Endothelial cell (in vitro differentiated cells): ENCODE results near the gene IGF2. TPM values are rescaled to one million over a fixed set of nuclear protein-coding genes. Genes with fewer than 3 reads are reported as not detected.

Source experiments
- DNase-seq: peaks from one replicate; pipeline ENCODE4 v3.0.0; 2021; ENCODE audit warnings: low spot score
- H3K27ac Mint-ChIP-seq: one replicate; pipeline ENCODE4 v1.8.0; 2021; ENCODE audit warnings: mixed read lengths, inconsistent platforms; ENCODE audit not compliant: unreplicated experiment
- H3K27me3 Mint-ChIP-seq: one replicate; pipeline ENCODE4 v1.8.0; 2021; ENCODE audit warnings: mild to moderate bottlenecking, moderate library complexity, mixed read lengths, inconsistent platforms; ENCODE audit not compliant: unreplicated experiment
- H3K36me3 Mint-ChIP-seq: one replicate; pipeline ENCODE4 v1.8.0; 2021; ENCODE audit warnings: mild to moderate bottlenecking, low read depth, mixed read lengths, inconsistent platforms; ENCODE audit not compliant: unreplicated experiment
- H3K4me1 Mint-ChIP-seq: one replicate; pipeline ENCODE4 v1.8.0; 2021; ENCODE audit warnings: mild to moderate bottlenecking, mixed read lengths, inconsistent platforms; ENCODE audit not compliant: unreplicated experiment
- H3K4me3 Mint-ChIP-seq: one replicate; pipeline ENCODE4 v1.8.0; 2021; ENCODE audit warnings: mild to moderate bottlenecking, mixed read lengths, inconsistent platforms; ENCODE audit not compliant: unreplicated experiment
- H3K9me3 Mint-ChIP-seq: one replicate; pipeline ENCODE4 v1.8.0; 2021; ENCODE audit warnings: mixed read lengths, inconsistent platforms; ENCODE audit not compliant: unreplicated experiment
- CTCF ChIP-seq: fragments of 200-600 bp; sonication (generic); IDR thresholded peaks from one replicate; pipeline ENCODE4 v1.5.0; 2021; ENCODE audit warnings: antibody characterized with exemption; ENCODE audit not compliant: unreplicated experiment
- total RNA-seq: library from RNA; stranded (reverse); fragmentation: NEBNext Ultra II Directional; extraction: Animal tissue kit (Norgen Biotek cat#: 25700); gene quantifications from one replicate; pipeline ENCODE4 v1.2.1, GENCODE V29; 2021; ENCODE audit not compliant: unreplicated experiment

IGF2 gene
- total RNA-seq, 1 donor from 2014 or later = 2.1 TPM

DNA sequence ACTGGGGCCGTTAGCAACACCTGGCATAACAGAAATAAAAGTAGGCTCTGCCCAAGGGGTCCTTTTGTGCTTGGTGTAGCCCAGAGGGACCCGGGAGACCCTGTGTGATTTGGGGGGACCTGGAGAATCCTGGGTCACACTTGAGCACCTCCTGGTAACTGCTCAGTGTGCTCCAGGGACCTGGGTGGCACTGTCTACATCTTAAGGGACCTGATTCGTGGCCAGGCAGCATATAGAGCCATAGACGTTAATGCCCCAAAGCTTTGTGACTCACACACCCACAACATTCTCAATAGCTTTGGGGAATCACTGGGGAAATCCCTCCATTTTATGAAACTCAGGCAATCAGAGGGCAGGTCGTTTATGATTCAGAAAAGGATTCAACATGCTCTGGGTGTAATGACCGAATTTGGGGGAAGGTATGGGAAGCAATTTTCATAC, 3.6 kb upstream of the IGF2 start:
- peaks cover 3% of the 10 kb centered on the region for H3K4me1 Mint-ChIP-seq
- H3K9me3 Mint-ChIP-seq = no peaks in the 10 kb centered on the region
- no peak overlapping the region for H3K4me3 Mint-ChIP-seq
- no peak for TF ChIP-seq CTCF
- DNase-seq = no peak
- peaks cover 30% of the 10 kb centered on the region for H3K27me3 Mint-ChIP-seq
- H3K27ac Mint-ChIP-seq = no peak overlapping the region
- H3K36me3 Mint-ChIP-seq = no peaks in the 10 kb centered on the region

DNA sequence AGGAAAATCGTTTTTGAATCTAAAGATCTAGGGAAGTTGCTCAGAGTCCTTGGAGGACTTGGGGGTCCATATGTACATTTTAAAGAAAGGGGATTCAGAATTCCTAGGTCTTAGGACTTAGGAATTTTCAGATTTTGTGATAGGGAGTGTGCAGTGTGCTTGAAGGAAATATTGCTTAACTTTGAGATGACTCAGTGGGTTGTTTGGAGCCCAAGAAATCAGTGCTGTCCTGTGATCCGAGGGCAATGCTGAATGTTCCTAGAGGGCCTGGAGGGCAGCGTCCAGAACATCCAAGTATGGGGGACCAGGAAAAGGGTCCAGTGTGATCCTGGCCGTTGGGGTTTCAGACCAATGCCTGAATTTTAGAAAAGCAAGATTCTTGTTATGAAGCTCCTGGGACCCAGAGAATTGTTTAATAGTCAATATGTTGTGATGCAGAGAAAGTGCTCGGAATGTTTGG, 3.1 kb upstream of the IGF2 start:
- H3K27me3 Mint-ChIP-seq = peaks cover 30% of the 10 kb centered on the region
- H3K9me3 Mint-ChIP-seq = no peaks in the 10 kb centered on the region
- no peak for TF ChIP-seq CTCF
- H3K27ac Mint-ChIP-seq = no peak overlapping the region
- no peaks in the 10 kb centered on the region for H3K36me3 Mint-ChIP-seq
- no peak for DNase-seq
- H3K4me1 Mint-ChIP-seq = peaks cover 3% of the 10 kb centered on the region
- H3K4me3 Mint-ChIP-seq = no peak overlapping the region

GRCh38 chr11:2140411-2141400, 1.5 kb upstream of the IGF2 start:
- Mint-ChIP-seq H3K27me3 (peaks cover 32% of the 10 kb centered on the region), H3K27ac (no peak overlapping the region), H3K9me3 (no peaks in the 10 kb centered on the region), H3K36me3 (no peaks in the 10 kb centered on the region), H3K4me1 (peaks cover 3% of the 10 kb centered on the region), H3K4me3 (no peak overlapping the region)
- DNase-seq = no peak
- TF ChIP-seq CTCF = no peak

DNA sequence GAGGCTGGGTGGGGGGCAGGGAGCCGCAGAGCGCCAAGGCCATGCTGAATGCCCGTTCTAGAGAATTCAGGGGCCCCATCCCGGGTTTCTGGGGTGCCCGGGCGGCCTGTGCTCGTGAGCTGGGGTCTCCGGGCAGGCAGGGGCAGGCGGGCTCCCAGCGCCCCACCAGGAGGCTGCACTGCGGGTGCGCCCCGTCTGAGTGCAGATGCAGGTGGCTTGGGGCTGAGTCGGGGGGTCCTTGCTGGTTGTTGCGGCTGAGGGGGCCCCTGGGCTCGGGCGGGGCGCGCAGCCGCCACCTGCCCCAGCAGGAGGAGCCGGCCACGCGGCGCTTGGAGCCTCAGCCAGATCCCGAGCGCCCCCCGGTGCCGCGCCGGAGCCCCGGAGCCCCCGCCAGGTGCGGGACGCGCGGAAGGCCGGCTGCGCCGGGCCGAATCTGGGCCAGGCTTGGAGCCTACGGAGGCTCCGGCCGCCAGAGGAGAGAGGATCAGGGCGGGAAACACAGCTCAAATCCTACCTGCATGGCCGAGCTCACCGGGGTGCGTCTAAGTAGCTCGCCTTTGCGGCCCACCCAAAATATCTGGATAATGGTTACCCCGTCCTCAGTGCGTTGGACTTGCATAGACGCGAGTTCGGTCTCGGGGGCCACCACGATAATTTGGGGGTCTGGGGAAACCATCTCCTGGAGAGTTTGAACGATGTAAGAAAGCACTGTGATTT, 590 bp upstream of the IGF2 start:
- Mint-ChIP-seq H3K36me3 (no peaks in the 10 kb centered on the region), H3K9me3 (no peaks in the 10 kb centered on the region), H3K4me3 (no peak overlapping the region), H3K4me1 (peaks cover 3% of the 10 kb centered on the region), H3K27me3 (peaks cover 30% of the 10 kb centered on the region), H3K27ac (no peak overlapping the region)
- no peak for TF ChIP-seq CTCF
- DNase-seq = no peak
